ENCODE data around the gene PKHD1. TPM values are rescaled to one million over a fixed set of nuclear protein-coding genes. Genes with fewer than 3 reads are reported as not detected.

PKHD1 gene
- total RNA-seq, 1 donor from 2014 or later: 0.49 TPM

- DNase-seq (ENCODE audit: extremely low spot score in 2 of 2): no peak
- H3K27ac ChIP-seq: no peak overlapping the region
- no peaks in the 10 kb centered on the region for H3K9me3 ChIP-seq
- no peaks in the 10 kb centered on the region for H3K4me1 ChIP-seq
- no peak overlapping the region for H3K4me3 ChIP-seq
- no peaks in the 10 kb centered on the region for H3K27me3 ChIP-seq
- no peak for TF ChIP-seq POLR2AphosphoS5 (IDR thresholded peaks at IDR 0.05; ENCODE audit: insufficient read depth in 1 of 2, low read depth in 1 of 2)
- H3K36me3 ChIP-seq: no peaks in the 10 kb centered on the region
- intact Hi-C loops (cut with DNase I): no loop called here
These were observed 243.9 kb downstream of the PKHD1 start for GRCh38 chr6:51843456-51844056.

- H3K4me3 ChIP-seq: no peak overlapping the region
- no peaks in the 10 kb centered on the region for H3K27me3 ChIP-seq
- intact Hi-C loops (cut with DNase I): no loop called here
- no peaks in the 10 kb centered on the region for H3K9me3 ChIP-seq
- no peak for DNase-seq (ENCODE audit: extremely low spot score in 2 of 2)
- H3K27ac ChIP-seq: no peak overlapping the region
- no peaks in the 10 kb centered on the region for H3K36me3 ChIP-seq
- TF ChIP-seq, protein P1, sequence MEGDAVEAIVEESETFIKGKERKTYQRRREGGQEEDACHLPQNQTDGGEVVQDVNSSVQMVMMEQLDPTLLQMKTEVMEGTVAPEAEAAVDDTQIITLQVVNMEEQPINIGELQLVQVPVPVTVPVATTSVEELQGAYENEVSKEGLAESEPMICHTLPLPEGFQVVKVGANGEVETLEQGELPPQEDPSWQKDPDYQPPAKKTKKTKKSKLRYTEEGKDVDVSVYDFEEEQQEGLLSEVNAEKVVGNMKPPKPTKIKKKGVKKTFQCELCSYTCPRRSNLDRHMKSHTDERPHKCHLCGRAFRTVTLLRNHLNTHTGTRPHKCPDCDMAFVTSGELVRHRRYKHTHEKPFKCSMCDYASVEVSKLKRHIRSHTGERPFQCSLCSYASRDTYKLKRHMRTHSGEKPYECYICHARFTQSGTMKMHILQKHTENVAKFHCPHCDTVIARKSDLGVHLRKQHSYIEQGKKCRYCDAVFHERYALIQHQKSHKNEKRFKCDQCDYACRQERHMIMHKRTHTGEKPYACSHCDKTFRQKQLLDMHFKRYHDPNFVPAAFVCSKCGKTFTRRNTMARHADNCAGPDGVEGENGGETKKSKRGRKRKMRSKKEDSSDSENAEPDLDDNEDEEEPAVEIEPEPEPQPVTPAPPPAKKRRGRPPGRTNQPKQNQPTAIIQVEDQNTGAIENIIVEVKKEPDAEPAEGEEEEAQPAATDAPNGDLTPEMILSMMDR (IDR thresholded peaks at IDR 0.05): no peak
- TF ChIP-seq POLR2AphosphoS5 (IDR thresholded peaks at IDR 0.05; ENCODE audit: insufficient read depth in 1 of 2, low read depth in 1 of 2) (no peak), POLR2A (IDR thresholded peaks at IDR 0.05) (no peak)
- H3K4me1 ChIP-seq: no peaks in the 10 kb centered on the region
These were observed 244.5 kb downstream of the PKHD1 start for GRCh38 chr6:51842804-51843378.

- H3K4me3 ChIP-seq: no peak overlapping the region
- intact Hi-C loops (cut with DNase I): no loop called here
- DNase-seq (ENCODE audit: extremely low spot score in 2 of 2): no peak
- H3K27ac ChIP-seq: no peak overlapping the region
- no peaks in the 10 kb centered on the region for H3K4me1 ChIP-seq
- no peaks in the 10 kb centered on the region for H3K27me3 ChIP-seq
- TF ChIP-seq, protein P1 (IDR thresholded peaks at IDR 0.05): no peak
- TF ChIP-seq POLR2A (IDR thresholded peaks at IDR 0.05) (no peak), POLR2AphosphoS5 (IDR thresholded peaks at IDR 0.05; ENCODE audit: insufficient read depth in 1 of 2, low read depth in 1 of 2) (no peak)
- H3K36me3 ChIP-seq: no peaks in the 10 kb centered on the region
- no peaks in the 10 kb centered on the region for H3K9me3 ChIP-seq
These were observed 245.2 kb downstream of the PKHD1 start for GRCh38 chr6:51842061-51842803.

DNA sequence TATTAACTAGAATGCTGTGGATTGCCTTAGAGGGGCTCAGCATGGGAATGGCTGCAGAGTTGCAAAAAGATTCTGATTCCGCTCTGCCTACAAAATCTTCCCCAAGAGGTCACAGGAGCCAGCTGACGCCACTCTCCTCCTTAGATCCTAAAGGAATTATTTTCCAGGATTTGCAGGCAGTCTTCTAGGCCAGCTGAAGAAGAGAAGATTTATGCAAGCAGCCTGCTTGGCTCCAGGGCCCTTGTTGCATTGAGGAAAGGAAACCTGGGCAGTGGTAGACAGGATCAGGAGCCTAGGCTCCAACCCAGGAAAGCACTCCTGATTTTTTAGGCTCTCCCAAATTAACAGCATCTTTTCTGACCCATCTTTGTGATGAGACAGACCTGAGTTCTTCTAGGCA, 245.8 kb downstream of the PKHD1 start:
- H3K4me1 ChIP-seq: no peaks in the 10 kb centered on the region
- TF ChIP-seq POLR2AphosphoS5 (IDR thresholded peaks at IDR 0.05; ENCODE audit: insufficient read depth in 1 of 2, low read depth in 1 of 2): no peak
- DNase-seq (ENCODE audit: extremely low spot score in 2 of 2): no peak
- H3K27ac ChIP-seq: no peak overlapping the region
- no peaks in the 10 kb centered on the region for H3K36me3 ChIP-seq
- H3K4me3 ChIP-seq: no peak overlapping the region
- H3K9me3 ChIP-seq: no peaks in the 10 kb centered on the region
- intact Hi-C loops (cut with DNase I): no loop called here
- H3K27me3 ChIP-seq: no peaks in the 10 kb centered on the region

DNA sequence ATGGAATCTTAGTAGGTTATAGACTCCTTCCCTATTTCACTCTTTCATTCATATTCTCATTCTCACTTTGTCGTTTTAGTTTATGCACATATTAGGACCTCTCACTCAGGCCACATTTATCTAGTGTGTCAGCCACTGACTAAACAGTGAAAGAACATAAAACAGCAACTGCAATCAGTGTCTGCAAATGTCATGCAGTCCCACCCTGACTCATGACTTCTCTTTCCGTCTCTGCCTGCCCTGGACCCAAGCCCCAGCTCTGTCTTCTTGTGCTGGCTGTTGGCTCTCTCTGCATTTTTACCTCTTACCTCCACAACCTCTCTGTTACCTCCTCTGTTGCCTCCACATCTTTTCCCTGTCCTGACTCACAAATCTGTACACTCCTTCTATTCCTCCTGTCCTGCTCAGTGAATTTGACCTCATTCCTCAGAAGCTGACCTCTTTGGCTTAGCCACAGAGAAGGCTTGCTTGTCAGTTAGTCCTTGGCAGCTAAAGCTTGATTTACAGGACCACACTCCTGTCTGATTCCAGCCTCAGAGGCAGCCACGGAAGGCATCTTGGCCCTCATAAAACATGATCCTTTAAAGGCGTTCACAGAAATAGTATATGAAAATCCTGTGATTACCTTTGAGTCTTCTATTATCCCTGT, 247.6 kb downstream of the PKHD1 start:
- no peaks in the 10 kb centered on the region for H3K36me3 ChIP-seq
- DNase-seq (ENCODE audit: extremely low spot score in 2 of 2): no peak
- TF ChIP-seq, protein P1 (IDR thresholded peaks at IDR 0.05): no peak
- TF ChIP-seq POLR2A (IDR thresholded peaks at IDR 0.05) (no peak), POLR2AphosphoS5 (IDR thresholded peaks at IDR 0.05; ENCODE audit: insufficient read depth in 1 of 2, low read depth in 1 of 2) (no peak)
- intact Hi-C loops (cut with DNase I): no loop called here
- H3K9me3 ChIP-seq: no peaks in the 10 kb centered on the region
- no peaks in the 10 kb centered on the region for H3K27me3 ChIP-seq
- H3K4me1 ChIP-seq: no peaks in the 10 kb centered on the region
- no peak overlapping the region for H3K4me3 ChIP-seq
- no peak overlapping the region for H3K27ac ChIP-seq
